Activated T-helper 1 cell treated with anti-CD3 and anti-CD28 coated beads, Interleukin-2, amount 50 U/mL, for 16 hours (primary cell): ENCODE results near the gene PLPPR4.
"Not testable (repeated sequence)": the region's sequence is repeated elsewhere in the genome, so short reads cannot be mapped to it uniquely, and the experiment has no call there.

ENCODE experiments used
- DNase-seq, 2 donors: peaks; one replicate each; pipeline ENCODE4 v3.0.0-alpha.2; 2020; ENCODE audit warnings: low read depth in 1 of 2, low spot score in 1 of 2

The PLPPR4 gene

GRCh38 chr1:99264201-99265021, at the start of gene PLPPR4:
Gene PLPPR4 (plus strand): TSS chr1:99264492. CDS start chr1:99264594, 102 bp downstream.
- no peak for DNase-seq

GRCh38 chr1:99216956-99217355, 47.3 kb upstream of the PLPPR4 start:
- DNase-seq: no peak

- no peak for DNase-seq
Measured at GRCh38 chr1:99217599-99217998, 46.7 kb upstream of the PLPPR4 start.

GRCh38 chr1:99218572-99218971, 45.7 kb upstream of the PLPPR4 start:
- DNase-seq: no peak

GRCh38 chr1:99218999-99219398, 45.3 kb upstream of the PLPPR4 start:
- DNase-seq: no peak

- DNase-seq: no peak
Measured at GRCh38 chr1:99227056-99227897, 37.0 kb upstream of the PLPPR4 start.

- no peak for DNase-seq
Measured at GRCh38 chr1:99228153-99228552, 36.1 kb upstream of the PLPPR4 start.

- no peak for DNase-seq
Measured at GRCh38 chr1:99229122-99229521, 35.2 kb upstream of the PLPPR4 start.

GRCh38 chr1:99230695-99231094, 33.6 kb upstream of the PLPPR4 start:
- DNase-seq: no peak

GRCh38 chr1:99232172-99232571, 32.1 kb upstream of the PLPPR4 start:
- DNase-seq: no peak

GRCh38 chr1:99233446-99233845, 30.8 kb upstream of the PLPPR4 start:
- no peak for DNase-seq

- no peak for DNase-seq
Measured at GRCh38 chr1:99236756-99237155, 27.5 kb upstream of the PLPPR4 start.

- DNase-seq: no peak
Measured at GRCh38 chr1:99239690-99240089, 24.6 kb upstream of the PLPPR4 start.

- DNase-seq: no peak
Measured at GRCh38 chr1:99240621-99241020, 23.7 kb upstream of the PLPPR4 start.

- no peak for DNase-seq
Measured at GRCh38 chr1:99246152-99246551, 18.1 kb upstream of the PLPPR4 start.

GRCh38 chr1:99247199-99247598, 17.1 kb upstream of the PLPPR4 start:
- DNase-seq: no peak

GRCh38 chr1:99250728-99251127, 13.6 kb upstream of the PLPPR4 start:
- no peak for DNase-seq

- no peak for DNase-seq
Measured at GRCh38 chr1:99251308-99251707, 13.0 kb upstream of the PLPPR4 start.

- DNase-seq: no peak
Measured at GRCh38 chr1:99252630-99253029, 11.7 kb upstream of the PLPPR4 start.

GRCh38 chr1:99260402-99260801, 3.9 kb upstream of the PLPPR4 start:
- DNase-seq: not testable (repeated sequence)

- no peak for DNase-seq
Measured at GRCh38 chr1:99265124-99265523, 832 bp downstream of the PLPPR4 start.

GRCh38 chr1:99266726-99267125, 2.4 kb downstream of the PLPPR4 start:
- no peak for DNase-seq
